Omental fat pad (tissue), 4 donors: ENCODE data around the gene AVPR2. TPM values are rescaled to one million over a fixed set of nuclear protein-coding genes. Genes with fewer than 3 reads are reported as not detected.

Experiments
- ATAC-seq: fragments of 150-250 bp; one replicate; pipeline ENCODE4 v1.9.1; 2016; ENCODE audit warnings: mild to moderate bottlenecking, moderate library complexity; ENCODE audit not compliant: low FRiP score
- DNase-seq: peaks from one replicate; pipeline ENCODE4 v3.0.0-alpha.2; 2019; ENCODE audit warnings: low spot score
- CTCF ChIP-seq, 3 donors: fragments of 450-650 bp; IDR thresholded peaks; one replicate each; pipeline ENCODE4 v1.5.1; 2016 to 2017; ENCODE audit warnings: antibody characterized with exemption in 3 of 3, mild to moderate bottlenecking in 3 of 3, moderate library complexity in 2 of 3
- total RNA-seq, 4 donors: library from RNA; depleted of rRNA; stranded (reverse); fragments of >200 nt; gene quantifications; one replicate each; pipeline ENCODE4 v1.1.0, GENCODE V29; 2016

The AVPR2 gene
- total RNA-seq, 4 donors from 2014 or later, result 0.74 to 22.7 (median 3.6) TPM

GRCh38 chrX:153927672-153927921 lies 23.1 kb downstream of the AVPR2 start:
- DNase-seq, result no peak
- no peak for ATAC-seq
- TF ChIP-seq CTCF (IDR thresholded peaks at IDR 0.05), result no peak

- peak; percentile 96 for ATAC-seq
- no peak for TF ChIP-seq CTCF (IDR thresholded peaks at IDR 0.05)
Observed at GRCh38 chrX:153927922-153928760, 23.7 kb downstream of the AVPR2 start.

GRCh38 chrX:153928846-153929245 lies 24.4 kb downstream of the AVPR2 start:
- ATAC-seq, result no peak
- no peak for TF ChIP-seq CTCF (IDR thresholded peaks at IDR 0.05)
- DNase-seq, result no peak

More at GRCh38 chrX:153927922-153928760, 23.7 kb downstream of the AVPR2 start:
- peak; percentile 72 for DNase-seq

GRCh38 chrX:153929576-153929975 lies 25.1 kb downstream of the AVPR2 start:
- ATAC-seq (no peak), DNase-seq (no peak)
- TF ChIP-seq CTCF (IDR thresholded peaks at IDR 0.05), result no peak

GRCh38 chrX:153930011-153930910 lies 25.8 kb downstream of the AVPR2 start:
- DNase-seq (no peak), ATAC-seq (no peak)
- TF ChIP-seq CTCF (IDR thresholded peaks at IDR 0.05), result no peak

GRCh38 chrX:153931151-153931550 lies 26.7 kb downstream of the AVPR2 start:
- DNase-seq (no peak), ATAC-seq (no peak)
- TF ChIP-seq CTCF (IDR thresholded peaks at IDR 0.05), result no peak
